Measurements from ENCODE around the gene BIRC7.

Gene BIRC7

DNA sequence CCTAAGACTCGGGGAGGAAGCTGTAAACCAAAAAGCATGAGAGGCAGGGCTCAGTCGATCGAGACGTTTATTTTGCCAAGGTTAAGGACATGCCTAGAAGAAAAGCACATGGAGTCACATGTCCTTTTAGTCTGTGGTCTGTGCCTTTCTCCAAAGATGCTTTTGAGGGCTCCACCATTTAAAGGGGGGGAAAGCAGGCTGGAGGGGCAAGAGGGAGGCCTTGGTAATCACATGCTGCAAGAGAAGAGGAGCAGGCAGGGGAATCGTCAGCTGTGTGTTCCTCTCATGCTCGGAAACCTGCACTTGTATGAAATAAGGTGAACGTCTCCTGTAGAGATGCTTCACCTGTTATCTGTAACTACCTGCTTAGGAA lies 10.6 kb upstream of the BIRC7 start:
- DNase-seq (ENCODE audit: low read depth): no peak

DNA sequence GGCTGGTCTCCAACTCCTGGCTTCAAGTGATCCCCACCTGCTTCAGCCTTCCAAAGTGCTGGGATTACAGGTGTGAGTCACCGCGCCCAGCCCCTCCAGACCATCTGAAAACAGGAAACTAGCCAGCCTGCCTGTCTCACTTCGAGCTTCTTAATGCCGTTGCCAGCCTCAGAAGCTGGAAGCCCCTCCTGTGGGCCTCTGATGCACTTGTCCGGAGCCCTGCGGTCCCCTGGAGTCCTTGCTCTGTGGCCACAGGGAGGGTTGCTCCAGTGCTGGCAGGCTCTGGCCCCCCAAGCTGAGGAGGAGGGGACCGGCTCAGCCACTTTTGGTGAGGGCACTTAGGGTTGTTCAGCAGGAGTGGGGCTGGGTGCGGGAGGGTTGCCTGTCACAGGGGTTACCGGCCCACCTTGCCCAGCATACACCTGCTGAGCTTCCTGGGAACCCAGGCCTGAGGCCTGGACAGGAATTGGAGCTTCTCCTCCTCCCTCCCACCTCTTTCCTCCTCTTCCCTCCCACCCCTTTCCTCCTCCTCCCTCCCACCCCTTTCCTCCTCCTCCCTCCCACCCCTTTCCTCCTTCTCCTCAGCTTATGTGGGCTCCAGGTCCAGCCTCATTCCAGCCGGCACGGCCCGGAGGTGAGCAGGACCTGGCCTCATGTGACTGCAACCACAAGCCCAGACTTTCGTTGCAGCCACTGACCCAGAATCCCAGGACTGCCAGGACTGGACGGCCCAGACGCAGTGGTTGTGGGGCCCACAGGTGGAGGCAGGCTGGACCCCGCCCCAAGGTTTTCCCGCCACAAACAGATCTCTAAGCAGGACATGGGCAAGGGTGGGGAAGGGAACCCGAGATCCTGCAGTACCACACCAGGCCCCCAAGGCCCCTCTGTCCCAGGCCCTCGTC lies 9.4 kb upstream of the BIRC7 start:
- no peak for DNase-seq (ENCODE audit: low read depth)

DNA sequence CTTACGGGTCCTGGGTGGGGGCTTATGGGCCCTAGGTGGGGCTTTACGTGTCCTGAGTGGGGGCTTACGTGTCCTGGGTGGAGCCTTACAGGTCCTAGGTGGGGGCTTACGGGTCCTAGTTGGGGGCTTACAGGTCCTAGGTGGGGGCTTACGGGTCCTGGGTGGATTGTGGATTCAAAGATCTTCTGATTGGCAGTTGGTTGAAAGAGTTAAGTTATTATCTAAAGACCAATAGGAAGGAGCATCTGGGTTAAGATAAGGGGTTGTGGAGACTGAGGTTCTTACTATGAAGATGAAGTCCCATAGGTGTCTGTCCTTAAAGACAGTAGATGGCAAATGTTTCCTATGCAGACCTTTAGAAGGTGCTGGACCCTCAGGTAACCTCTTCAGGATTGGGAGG lies 8.4 kb upstream of the BIRC7 start:
- DNase-seq (ENCODE audit: low read depth): no peak

DNA sequence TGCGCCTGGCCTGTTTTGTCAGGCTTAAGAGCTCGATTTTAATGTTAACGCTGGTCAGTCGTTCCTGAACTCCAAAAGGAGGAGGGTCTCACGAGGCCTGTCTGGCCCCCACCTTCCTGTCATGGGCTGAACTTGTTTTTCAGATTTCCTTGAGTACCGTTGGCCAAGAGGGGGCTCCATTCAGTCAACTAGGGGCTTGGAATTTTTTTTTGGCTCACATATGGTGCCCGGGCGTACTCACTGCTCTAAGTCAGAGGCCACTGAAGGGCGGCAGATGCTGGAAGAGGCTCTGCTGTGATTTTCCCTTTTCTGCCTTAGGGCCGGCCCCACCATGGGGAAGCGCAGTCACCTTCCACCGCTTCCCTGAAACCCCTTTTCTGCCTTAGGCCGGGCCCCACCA lies 6.9 kb upstream of the BIRC7 start:
- no peak for DNase-seq (ENCODE audit: low read depth)

DNA sequence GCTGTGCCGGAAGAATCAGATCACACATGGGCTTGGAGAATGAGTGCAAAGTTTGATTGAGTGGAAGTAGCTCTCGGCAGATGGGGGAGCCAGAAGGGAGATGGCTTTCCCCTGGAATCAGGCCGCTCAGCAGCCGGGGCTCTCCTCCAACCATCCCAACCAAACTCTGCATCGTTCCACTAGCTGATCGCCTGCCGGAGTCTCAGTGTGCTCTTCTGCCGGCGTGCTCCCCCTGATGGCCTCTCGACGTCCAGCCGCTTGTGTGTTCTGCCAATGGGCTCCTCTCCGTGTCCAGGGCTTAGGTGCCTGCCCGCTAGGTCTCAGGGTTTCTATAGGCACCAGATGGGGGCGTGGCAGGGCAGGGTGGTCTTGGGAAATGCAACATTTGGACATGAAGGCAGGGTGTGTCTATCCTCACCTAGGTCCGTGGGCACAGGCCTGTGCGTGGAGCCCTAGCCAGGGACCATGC lies 4.9 kb upstream of the BIRC7 start:
- DNase-seq (ENCODE audit: low read depth): no peak

DNA sequence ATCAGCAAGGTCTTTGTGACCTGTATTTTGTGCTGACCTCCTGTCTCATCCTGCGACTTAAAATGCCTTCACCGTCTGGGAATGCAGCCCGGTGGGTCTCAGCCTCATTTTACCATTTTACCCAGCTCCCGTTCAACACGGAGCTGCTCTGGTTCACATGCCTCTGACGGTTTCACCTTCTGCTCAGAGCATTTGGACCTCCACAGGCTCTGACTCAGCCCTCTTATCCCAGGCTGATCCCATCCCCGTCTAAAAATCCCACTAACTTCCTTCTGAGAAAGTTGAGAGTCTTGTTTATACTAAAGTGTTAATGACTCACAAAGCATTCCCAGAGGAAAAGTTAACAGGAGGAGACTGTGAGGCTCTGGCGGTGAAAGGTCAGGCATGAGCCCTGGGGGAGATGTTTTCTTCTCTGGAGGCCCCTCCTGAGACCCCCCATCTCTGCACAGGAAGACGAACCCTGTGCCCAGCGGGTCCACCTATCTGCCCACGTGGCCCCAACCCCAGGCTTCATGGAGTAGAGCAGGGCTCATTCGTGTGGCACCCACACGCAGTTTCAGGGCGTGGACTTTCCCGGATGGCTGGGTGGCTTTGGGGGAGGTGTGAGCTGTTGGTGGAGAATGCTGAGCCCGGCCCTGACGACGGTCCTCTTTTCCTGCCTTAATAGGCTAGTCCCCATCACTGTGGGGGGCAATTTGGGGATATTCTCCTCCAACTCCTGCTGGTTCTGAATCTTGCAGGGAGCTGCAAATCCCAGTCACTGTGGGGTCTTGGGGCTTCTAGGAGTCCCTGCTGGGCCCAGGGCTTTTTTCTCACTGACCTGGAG lies 3.3 kb upstream of the BIRC7 start:
- no peak for DNase-seq (ENCODE audit: low read depth)

DNA sequence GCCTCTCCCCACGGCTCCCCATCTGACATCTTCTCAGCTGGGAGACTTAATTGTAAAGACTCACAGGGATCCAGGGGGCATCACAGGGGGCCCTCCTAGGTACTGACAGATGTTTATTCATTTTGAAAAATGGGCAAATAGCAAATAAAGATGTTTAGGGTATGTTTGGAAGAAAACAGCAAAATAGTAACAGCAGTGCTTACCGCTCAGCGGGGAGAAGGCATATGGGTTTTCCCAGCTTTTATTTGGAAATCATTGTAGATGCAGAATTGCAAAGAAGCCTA lies 2.7 kb upstream of the BIRC7 start:
- DNase-seq (ENCODE audit: low read depth): no peak

DNA sequence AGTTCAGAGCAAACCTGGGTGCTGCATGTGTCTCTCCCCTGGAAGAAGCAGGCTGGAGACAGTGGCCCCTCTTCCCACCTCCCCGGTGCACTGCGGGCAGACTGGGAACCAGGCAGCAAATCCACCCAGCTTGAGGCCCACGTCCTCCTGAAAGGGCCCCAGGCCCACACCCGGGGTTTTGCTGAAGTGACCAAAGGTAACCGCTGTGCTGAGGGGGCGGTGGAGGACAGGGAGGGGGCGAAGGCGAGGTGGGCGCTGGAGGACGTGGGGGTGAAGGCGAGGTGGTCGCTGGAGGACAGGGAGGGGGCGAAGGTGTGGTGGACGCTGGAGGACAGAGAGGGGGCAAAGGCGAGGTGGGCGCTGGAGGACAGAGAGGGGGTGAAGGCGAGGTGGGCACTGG lies 1.8 kb upstream of the BIRC7 start:
- no peak for DNase-seq (ENCODE audit: low read depth)

DNA sequence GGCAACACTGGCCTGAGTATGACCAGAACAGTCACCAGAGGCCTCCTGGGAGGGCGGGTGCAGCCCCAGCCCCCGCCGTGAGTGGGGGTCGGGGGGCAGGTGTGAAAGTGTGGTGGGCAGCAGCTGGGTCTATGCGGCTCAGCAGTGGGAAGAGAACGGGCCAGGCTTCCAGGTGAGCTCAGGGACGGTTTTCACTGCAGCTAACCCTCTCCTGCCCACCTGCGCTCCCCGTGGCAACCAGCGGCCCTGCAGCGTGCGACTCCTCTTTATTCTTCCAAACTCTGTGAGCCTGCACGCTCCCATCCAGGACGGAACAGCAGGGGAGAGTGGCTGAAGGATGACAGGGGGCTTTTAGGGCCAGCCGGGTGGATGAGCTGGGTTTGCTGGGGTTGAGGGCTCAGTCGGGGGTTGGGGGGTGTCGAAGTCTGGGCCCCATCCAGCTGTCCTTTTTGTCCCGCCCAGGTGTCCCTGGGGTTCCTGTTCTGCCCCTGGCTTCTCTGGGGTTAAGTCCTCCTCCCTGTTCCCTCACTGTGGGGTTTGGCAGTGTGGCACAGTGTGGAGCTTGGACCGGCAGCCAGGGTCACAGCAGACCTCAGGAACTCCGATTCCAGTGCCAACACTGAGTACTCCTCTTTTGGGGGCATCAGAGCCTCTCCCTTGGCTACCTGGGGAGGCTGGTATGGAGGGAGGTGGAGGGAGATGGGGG lies 859 bp upstream of the BIRC7 start:
- DNase-seq (ENCODE audit: low read depth): no peak

DNA sequence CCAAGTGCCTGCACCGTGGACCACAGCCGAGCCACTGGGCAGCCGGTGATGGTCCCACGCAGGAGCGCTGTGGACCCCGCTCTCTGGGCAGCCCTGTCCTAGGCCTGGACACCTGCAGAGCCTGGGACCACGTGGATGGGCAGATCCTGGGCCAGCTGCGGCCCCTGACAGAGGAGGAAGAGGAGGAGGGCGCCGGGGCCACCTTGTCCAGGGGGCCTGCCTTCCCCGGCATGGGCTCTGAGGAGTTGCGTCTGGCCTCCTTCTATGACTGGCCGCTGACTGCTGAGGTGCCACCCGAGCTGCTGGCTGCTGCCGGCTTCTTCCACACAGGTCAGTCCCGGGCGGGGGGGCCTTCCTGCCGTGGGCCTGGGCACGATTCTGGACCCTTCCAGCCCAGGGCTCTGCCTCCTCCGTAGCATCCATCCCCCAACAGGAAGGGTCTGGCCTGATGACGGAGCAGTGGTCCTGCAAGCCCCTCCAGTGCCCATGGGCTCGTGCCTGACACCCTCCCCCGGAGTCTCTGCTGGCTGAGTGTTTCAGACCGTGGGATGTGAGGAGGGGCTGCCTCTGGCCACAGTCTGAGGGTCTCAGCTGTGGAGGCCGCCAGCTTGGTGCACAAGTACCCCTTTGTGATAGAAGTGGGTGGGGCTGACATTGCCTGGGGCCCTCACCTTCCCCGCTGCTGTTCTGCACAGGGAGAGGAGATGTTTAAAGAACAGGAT lies 572 bp downstream of the BIRC7 start:
- no peak for DNase-seq (ENCODE audit: low read depth)

DNA sequence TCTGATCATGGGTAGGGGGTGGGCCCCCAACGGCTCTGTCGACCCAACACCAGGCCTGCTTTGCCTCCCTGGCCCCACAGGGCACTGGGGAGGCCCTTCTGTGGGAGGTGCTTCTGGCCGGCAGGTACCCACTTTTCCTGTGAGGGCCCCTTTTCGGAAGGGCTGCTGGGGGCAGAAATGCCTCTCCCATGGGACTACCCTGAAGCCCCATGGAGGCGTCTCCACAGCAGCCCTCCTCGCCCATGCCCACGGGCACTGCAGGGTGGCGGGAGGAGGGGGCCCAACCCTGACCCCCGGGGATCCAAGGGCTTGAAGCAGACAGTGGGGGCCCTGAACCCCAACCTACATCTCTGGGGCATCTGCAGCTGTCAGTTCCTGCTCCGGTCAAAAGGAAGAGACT lies 2.3 kb downstream of the BIRC7 start:
- DNase-seq (ENCODE audit: low read depth): no peak

DNA sequence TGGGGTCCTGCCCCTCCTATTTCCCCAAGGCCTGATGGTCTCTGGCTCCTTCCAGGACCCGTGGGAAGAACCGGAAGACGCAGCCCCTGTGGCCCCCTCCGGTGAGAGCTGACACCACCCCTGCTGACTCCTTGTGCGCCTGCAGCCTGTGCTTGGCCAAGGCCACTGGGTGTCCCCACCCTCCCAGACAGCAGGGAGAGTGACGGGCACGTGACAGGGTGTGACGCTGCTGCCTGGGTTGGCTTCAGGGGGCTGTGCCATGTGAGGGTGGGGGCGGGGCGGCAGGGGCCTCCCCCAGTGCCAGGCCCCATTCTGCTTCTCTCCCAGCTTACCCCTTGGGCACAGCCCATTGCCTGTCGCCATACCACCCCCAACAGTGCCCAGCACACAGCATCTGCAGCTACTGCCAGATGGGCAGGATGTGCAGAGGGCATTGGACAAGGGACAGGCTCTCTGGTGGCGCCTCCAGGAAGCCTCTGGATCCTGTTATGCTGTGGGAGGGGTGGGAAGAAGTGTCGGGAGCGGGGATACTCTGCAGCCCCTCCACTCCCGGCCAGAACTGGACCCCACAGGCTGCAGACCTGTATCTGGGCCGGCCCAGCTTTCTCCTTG lies 2.9 kb downstream of the BIRC7 start:
- no peak for DNase-seq (ENCODE audit: low read depth)

DNA sequence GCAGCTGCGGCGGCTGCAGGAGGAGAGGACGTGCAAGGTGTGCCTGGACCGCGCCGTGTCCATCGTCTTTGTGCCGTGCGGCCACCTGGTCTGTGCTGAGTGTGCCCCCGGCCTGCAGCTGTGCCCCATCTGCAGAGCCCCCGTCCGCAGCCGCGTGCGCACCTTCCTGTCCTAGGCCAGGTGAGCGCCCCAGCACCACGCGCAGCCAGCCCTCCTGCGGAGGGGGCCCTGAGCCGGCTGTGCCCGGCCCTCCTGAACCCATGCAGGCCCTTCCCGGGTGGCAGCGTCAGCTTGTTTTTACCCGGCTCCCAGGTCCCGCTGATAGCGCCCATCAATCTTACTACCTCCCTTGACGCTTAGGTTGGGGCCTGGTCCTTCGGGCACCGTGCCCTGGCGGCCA lies 3.7 kb downstream of the BIRC7 start:
- no peak for DNase-seq (ENCODE audit: low read depth)

DNA sequence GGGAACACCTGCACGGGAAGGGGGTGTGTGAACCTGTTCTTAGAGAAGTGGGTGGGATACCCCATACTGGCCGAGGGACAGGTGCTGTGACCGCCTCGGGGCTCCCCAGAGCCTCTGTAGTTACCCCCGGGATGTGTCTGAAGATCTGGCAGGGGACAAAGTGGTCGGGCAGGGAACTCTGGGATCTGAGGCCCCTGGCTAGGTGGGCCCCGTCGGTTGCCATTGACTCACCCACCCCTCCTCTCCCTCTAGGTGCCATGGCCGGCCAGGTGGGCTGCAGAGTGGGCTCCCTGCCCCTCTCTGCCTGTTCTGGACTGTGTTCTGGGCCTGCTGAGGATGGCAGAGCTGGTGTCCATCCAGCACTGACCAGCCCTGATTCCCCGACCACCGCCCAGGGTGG lies 4.3 kb downstream of the BIRC7 start:
- DNase-seq (ENCODE audit: low read depth): no peak

DNA sequence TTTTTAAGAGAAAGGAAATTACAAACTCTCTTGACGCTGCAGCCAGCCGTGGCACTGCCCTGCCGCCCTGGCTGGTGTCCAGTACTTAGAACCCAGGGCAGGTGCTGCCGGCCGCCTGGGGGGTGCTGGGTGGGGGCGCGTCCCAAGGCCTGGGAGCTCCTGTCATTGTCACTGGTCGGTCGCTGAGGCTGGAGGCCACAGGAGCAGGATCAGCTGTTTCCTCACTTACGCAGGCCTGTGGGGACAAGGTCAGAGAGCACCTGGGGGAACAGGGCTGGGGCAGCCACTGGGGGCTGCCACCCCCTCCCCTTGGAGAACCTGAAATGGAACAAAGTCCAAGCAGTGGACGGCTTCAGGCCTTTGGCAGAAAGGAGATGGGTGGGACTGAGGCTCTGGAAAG lies 5.6 kb downstream of the BIRC7 start:
- DNase-seq (ENCODE audit: low read depth): no peak

DNA sequence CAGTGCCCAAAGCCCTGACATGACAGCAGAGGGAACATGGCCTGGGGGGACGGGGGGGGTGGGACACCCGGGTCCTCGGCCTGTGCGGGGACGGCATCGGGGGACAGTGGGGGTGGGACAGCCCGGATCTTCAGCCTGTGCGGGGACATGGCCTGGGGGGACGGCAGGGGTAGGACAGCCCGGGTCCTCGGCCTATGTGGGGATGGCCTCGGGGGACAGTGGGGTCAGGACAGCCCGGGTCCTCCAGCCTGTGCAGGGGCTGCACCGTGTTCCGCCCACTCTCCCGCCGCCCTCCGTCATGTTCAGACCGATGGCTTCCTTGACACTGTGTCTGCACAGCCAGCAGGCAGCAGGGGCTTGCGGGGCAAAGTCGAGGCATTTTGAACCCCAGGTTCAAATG lies 7.0 kb downstream of the BIRC7 start:
- no peak for DNase-seq (ENCODE audit: low read depth)

DNA sequence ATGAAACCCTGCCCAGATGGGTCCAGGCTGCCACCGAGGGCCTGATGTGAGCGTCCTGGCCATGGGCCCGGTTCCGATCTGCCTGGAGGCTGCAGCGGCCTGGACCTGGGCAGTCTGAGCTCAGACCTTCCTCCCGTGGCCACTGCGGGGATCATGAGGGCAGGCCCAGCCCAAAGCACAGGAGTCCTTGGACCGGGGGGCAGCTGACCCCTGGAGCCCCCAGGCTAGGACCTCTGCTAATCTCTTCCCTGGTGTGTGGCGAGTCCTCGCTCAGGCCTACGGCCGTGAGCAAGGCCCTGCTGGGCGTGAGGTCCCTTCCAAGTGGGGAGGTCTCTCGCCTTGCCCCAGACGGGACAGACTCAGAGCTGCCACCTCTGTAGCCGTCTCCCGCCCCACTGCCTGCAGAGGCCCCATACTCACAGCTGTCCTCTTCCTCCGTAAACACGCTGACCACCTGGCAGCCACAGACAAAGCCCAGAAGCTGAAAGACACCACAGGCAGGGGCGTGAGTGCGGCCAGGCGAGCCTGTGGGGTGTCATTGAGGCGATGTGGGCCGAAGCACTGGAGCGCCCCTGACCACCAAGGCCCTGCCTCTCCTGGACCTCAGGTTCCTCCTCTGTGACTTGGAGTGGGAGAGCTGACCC lies 8.0 kb downstream of the BIRC7 start:
- no peak for DNase-seq (ENCODE audit: low read depth)

DNA sequence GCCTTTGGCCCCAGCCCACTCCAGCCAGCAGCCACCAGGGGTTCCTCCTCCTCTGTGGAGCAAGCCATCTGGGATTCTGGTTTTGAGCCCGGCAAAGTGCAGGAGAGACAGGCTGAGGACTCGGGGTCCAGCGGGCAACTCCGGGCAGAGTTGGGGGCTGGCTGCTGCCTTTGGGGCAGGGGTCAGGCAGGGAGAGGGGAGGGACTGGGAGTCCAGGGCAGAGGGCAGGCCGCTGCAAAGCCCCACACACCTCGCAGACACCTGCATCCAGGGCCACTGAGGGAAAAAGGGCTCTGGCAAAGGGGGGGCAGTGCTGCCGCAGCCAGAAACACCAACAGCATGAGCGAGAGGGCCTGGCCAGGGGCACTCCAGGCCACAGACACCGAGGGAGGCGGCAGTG lies 8.8 kb downstream of the BIRC7 start:
- DNase-seq (ENCODE audit: low read depth): no peak

DNA sequence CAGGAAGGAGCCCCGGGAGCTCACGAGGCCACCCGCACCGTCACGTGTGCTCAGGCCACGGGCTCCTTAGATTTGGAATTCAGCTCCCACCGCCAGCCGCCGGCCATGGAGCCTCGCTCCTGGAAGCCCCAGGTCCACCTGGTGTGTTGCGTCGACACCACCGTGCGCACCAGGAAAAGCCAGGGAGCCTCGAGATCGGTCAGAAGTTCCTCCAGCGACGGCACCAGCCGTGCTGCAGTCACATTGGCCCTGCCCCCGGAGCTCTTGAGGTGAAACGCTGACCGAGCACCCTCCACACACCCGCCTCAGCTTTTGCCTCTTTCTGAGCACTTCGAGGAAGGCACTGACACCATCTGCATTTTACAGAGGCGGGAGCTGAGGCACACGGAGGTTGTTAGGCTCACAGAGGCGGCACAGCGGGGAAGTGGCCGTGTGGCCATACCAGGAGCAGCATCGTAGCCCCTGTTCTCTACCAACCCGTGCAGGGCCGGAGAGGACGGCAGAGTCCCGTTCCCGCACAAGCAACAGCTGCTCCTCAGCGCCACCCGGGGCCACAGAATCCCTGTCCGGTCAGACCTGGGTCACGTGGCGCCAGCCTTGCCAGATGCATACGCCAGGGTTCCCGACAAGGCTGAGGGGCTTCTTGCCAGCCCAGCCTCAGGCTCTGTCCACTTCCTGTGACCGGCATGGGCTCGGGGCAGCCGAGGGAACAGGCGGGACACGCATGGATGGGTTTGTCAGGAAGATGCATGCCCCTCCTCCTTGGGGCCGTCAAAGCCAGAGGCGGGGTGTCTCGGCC lies 11.0 kb downstream of the BIRC7 start:
- DNase-seq (ENCODE audit: low read depth): no peak

DNA sequence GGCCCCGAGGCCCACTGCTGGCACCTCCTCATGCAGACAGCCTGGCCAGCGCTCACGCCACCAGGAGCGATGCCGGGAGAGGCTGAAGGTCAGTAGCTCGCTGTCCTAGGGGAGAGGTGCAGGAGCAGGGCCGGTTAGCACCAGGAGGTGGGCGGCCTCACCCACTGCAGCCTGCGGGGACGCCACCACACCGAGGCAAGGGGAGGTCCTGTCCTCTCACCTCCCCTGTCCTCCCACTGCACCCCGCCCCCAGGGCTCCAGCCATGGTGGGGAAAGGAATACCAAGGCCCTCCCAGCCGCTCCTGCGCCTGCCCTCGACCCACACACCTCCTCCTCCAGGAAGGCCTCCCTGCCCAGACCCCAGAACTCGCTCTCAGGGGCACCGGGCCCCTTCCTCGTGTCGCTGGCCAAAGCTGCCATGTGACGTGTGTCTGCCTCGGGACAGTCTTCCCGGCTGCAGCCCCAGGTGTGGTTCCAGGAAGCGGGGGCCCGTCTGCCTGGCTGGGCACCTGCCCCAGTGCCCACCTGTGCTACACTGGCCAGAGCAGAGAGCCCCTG lies 12.0 kb downstream of the BIRC7 start:
- no peak for DNase-seq (ENCODE audit: low read depth)
